ENCODE measurements around the gene TSPAN31.

- no peak for TF ChIP-seq EP300 (IDR thresholded peaks at IDR 0.05)
- TF ChIP-seq POLR2A (IDR thresholded peaks at IDR 0.05): no peak
- TF ChIP-seq CTCF (IDR thresholded peaks at IDR 0.05): no peak
Observed at GRCh38 chr12:57735952-57736740, 8.7 kb upstream of the TSPAN31 start.

Measured in suprapubic skin (tissue), 3 donors.